ENCODE measurements around the gene NOP9.

The NOP9 gene

DNA sequence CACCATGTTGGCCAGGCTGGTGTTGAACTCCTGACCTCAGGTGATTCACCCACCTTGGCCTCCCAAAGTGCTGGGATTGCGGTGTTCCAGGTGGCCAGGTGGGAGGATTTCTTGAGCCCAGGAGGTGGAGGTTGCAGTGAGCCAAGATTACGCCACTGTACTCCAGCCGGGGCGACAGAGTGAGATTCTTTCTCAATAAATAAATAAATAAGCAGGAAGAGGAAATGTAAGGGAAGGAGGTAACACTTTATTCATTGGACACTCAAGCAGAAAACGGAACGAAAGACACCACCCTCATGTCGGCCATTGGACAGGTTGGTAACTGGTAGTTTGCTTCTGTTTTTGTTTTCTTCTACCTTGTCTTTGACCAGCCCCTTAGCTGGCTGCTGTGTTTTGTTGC is 55.4 kb downstream of the NOP9 start:
- H3K4me3 ChIP-seq (ENCODE audit: low read depth, low read length) = no peak overlapping the region
- TF ChIP-seq, protein P1, sequence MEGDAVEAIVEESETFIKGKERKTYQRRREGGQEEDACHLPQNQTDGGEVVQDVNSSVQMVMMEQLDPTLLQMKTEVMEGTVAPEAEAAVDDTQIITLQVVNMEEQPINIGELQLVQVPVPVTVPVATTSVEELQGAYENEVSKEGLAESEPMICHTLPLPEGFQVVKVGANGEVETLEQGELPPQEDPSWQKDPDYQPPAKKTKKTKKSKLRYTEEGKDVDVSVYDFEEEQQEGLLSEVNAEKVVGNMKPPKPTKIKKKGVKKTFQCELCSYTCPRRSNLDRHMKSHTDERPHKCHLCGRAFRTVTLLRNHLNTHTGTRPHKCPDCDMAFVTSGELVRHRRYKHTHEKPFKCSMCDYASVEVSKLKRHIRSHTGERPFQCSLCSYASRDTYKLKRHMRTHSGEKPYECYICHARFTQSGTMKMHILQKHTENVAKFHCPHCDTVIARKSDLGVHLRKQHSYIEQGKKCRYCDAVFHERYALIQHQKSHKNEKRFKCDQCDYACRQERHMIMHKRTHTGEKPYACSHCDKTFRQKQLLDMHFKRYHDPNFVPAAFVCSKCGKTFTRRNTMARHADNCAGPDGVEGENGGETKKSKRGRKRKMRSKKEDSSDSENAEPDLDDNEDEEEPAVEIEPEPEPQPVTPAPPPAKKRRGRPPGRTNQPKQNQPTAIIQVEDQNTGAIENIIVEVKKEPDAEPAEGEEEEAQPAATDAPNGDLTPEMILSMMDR (IDR thresholded peaks at IDR 0.05; ENCODE audit: borderline replicate concordance, insufficient read depth, low read depth, low read length) = no peak

DNA sequence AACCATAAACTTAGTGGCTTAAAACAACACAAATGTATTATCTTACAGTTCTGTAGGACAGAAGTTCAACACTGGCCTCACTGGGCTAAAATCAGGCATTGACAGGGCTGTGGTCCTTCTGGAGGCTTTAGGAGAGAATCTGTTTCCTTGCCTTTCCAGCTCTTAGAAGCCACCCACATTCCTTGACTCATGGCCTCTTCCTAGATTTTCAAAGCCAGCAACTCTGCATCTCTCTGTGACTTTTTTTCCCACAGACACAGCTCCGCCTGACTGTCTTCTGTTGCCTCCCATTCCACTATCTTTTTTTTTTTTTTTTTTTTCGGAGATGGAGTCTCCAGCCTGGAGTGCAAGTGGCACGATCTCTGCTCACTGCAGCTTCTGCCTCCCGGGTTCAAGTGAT is 56.6 kb downstream of the NOP9 start:
- no peak overlapping the region for H3K4me3 ChIP-seq (ENCODE audit: low read depth, low read length)
- TF ChIP-seq, protein P1 (IDR thresholded peaks at IDR 0.05; ENCODE audit: borderline replicate concordance, insufficient read depth, low read depth, low read length) = no peak
